Glomerular visceral epithelial cell (primary cell): ENCODE data around the gene CYB5R4.

Experiments
- DNase-seq: peaks from one replicate; pipeline ENCODE4 v3.0.0-alpha.2; 2016; ENCODE audit errors: extremely low spot score

Gene CYB5R4

GRCh38 chr6:83984411-83984810, 124.9 kb downstream of the CYB5R4 start:
- no peak for DNase-seq

GRCh38 chr6:83985308-83985713, 125.8 kb downstream of the CYB5R4 start:
- DNase-seq: no peak

GRCh38 chr6:83985715-83986114, 126.2 kb downstream of the CYB5R4 start:
- no peak for DNase-seq

- DNase-seq: no peak
Measured at GRCh38 chr6:83998021-83998584, 138.6 kb downstream of the CYB5R4 start.

- no peak for DNase-seq
Measured at GRCh38 chr6:84001119-84001518, 141.6 kb downstream of the CYB5R4 start.

- no peak for DNase-seq
Measured at GRCh38 chr6:84002226-84002625, 142.7 kb downstream of the CYB5R4 start.

GRCh38 chr6:84003131-84003530, 143.6 kb downstream of the CYB5R4 start:
- DNase-seq: no peak

GRCh38 chr6:84003654-84004053, 144.2 kb downstream of the CYB5R4 start:
- no peak for DNase-seq

GRCh38 chr6:84007871-84008270, 148.4 kb downstream of the CYB5R4 start:
- DNase-seq: no peak

- DNase-seq: no peak
Measured at GRCh38 chr6:84013354-84013753, 153.9 kb downstream of the CYB5R4 start.

- DNase-seq: no peak
Measured at GRCh38 chr6:84013931-84014330, 154.4 kb downstream of the CYB5R4 start.

GRCh38 chr6:84016029-84016428, 156.5 kb downstream of the CYB5R4 start:
- no peak for DNase-seq
